ENCODE results near the gene ARHGAP15.

ARHGAP15 gene

GRCh38 chr2:143584936-143585335 lies 455.7 kb downstream of the ARHGAP15 start:
- no peak for DNase-seq (ENCODE audit: low spot score)

GRCh38 chr2:143586119-143586518 lies 456.9 kb downstream of the ARHGAP15 start:
- no peak for DNase-seq (ENCODE audit: low spot score)

- no peak for DNase-seq (ENCODE audit: low spot score)
Observed at GRCh38 chr2:143588746-143589145, 459.5 kb downstream of the ARHGAP15 start.

GRCh38 chr2:143594161-143594560 lies 464.9 kb downstream of the ARHGAP15 start:
- DNase-seq (ENCODE audit: low spot score) = no peak

GRCh38 chr2:143594745-143595144 lies 465.5 kb downstream of the ARHGAP15 start:
- DNase-seq (ENCODE audit: low spot score) = no peak

- DNase-seq (ENCODE audit: low spot score) = no peak
Observed at GRCh38 chr2:143600116-143600515, 470.9 kb downstream of the ARHGAP15 start.

- DNase-seq (ENCODE audit: low spot score) = no peak
Observed at GRCh38 chr2:143601828-143602227, 472.6 kb downstream of the ARHGAP15 start.

GRCh38 chr2:143603035-143603655 lies 473.9 kb downstream of the ARHGAP15 start:
- DNase-seq (ENCODE audit: low spot score) = no peak

GRCh38 chr2:143603846-143604565 lies 474.8 kb downstream of the ARHGAP15 start:
- no peak for DNase-seq (ENCODE audit: low spot score)

- no peak for DNase-seq (ENCODE audit: low spot score)
Observed at GRCh38 chr2:143604566-143604959, 475.3 kb downstream of the ARHGAP15 start.

GRCh38 chr2:143607231-143608062 lies 478.2 kb downstream of the ARHGAP15 start:
- no peak for DNase-seq (ENCODE audit: low spot score)

- DNase-seq (ENCODE audit: low spot score) = no peak
Observed at GRCh38 chr2:143608063-143608423, 478.8 kb downstream of the ARHGAP15 start.

- no peak for DNase-seq (ENCODE audit: low spot score)
Observed at GRCh38 chr2:143608758-143609157, 479.5 kb downstream of the ARHGAP15 start.

- DNase-seq (ENCODE audit: low spot score) = no peak
Observed at GRCh38 chr2:143611336-143611735, 482.1 kb downstream of the ARHGAP15 start.

- no peak for DNase-seq (ENCODE audit: low spot score)
Observed at GRCh38 chr2:143615562-143615961, 486.3 kb downstream of the ARHGAP15 start.

- no peak for DNase-seq (ENCODE audit: low spot score)
Observed at GRCh38 chr2:143616452-143616851, 487.2 kb downstream of the ARHGAP15 start.

- DNase-seq (ENCODE audit: low spot score) = no peak
Observed at GRCh38 chr2:143617803-143618415, 488.7 kb downstream of the ARHGAP15 start.

- DNase-seq (ENCODE audit: low spot score) = no peak
Observed at GRCh38 chr2:143622106-143622505, 492.9 kb downstream of the ARHGAP15 start.

GRCh38 chr2:143623231-143623908 lies 494.2 kb downstream of the ARHGAP15 start:
- DNase-seq (ENCODE audit: low spot score) = no peak

- no peak for DNase-seq (ENCODE audit: low spot score)
Observed at GRCh38 chr2:143623909-143624260, 494.7 kb downstream of the ARHGAP15 start.

- no peak for DNase-seq (ENCODE audit: low spot score)
Observed at GRCh38 chr2:143629340-143629739, 500.1 kb downstream of the ARHGAP15 start.

GRCh38 chr2:143632751-143633374 lies 503.6 kb downstream of the ARHGAP15 start:
- DNase-seq (ENCODE audit: low spot score) = no peak

Data from kidney tubule cell (primary cell).